GM18868 (cell line): ENCODE data around the gene FSIP1.

ENCODE experiments used
- ATAC-seq: cut with Tn5 transposase; IDR thresholded peaks from one replicate; pipeline ENCODE4 v1.9.1; 2021; ENCODE audit warnings: mild to moderate bottlenecking, moderate library complexity; ENCODE audit not compliant: unreplicated experiment

The FSIP1 gene

GRCh38 chr15:39625451-39625850 is 157.2 kb downstream of the FSIP1 start:
- no peak for ATAC-seq

GRCh38 chr15:39624806-39625205 is 157.8 kb downstream of the FSIP1 start:
- no peak for ATAC-seq

- peak; percentile 92 for ATAC-seq
Observed at GRCh38 chr15:39623529-39623931, 159.1 kb downstream of the FSIP1 start.

- peak; percentile 8 for ATAC-seq
Observed at GRCh38 chr15:39622660-39623516, 159.8 kb downstream of the FSIP1 start.

GRCh38 chr15:39621976-39622375 is 160.7 kb downstream of the FSIP1 start:
- no peak for ATAC-seq

GRCh38 chr15:39621210-39621609 is 161.4 kb downstream of the FSIP1 start:
- no peak for ATAC-seq

GRCh38 chr15:39618063-39618823 is 164.4 kb downstream of the FSIP1 start:
- no peak for ATAC-seq

- ATAC-seq: no peak
Observed at GRCh38 chr15:39616731-39617455, 165.7 kb downstream of the FSIP1 start.

- no peak for ATAC-seq
Observed at GRCh38 chr15:39613861-39614260, 168.8 kb downstream of the FSIP1 start.

- ATAC-seq: no peak
Observed at GRCh38 chr15:39613271-39613670, 169.4 kb downstream of the FSIP1 start.

GRCh38 chr15:39610665-39611064 is 172.0 kb downstream of the FSIP1 start:
- ATAC-seq: no peak

GRCh38 chr15:39609166-39609916 is 173.3 kb downstream of the FSIP1 start:
- no peak for ATAC-seq

GRCh38 chr15:39608185-39609139 is 174.2 kb downstream of the FSIP1 start:
- ATAC-seq: no peak

- ATAC-seq: no peak
Observed at GRCh38 chr15:39605146-39605545, 177.5 kb downstream of the FSIP1 start.

GRCh38 chr15:39602143-39602542 is 180.5 kb downstream of the FSIP1 start:
- ATAC-seq: no peak

GRCh38 chr15:39599871-39600270 is 182.8 kb downstream of the FSIP1 start:
- no peak for ATAC-seq

GRCh38 chr15:39598958-39599845 is 183.4 kb downstream of the FSIP1 start:
- ATAC-seq: no peak

GRCh38 chr15:39598186-39598850 is 184.3 kb downstream of the FSIP1 start:
- no peak for ATAC-seq
